ENCODE data around the gene CLCA1.

- no peak for TF ChIP-seq CTCF (IDR thresholded peaks at IDR 0.05)
- no peak for TF ChIP-seq POLR2AphosphoS5 (IDR thresholded peaks at IDR 0.05)
- no peak for TF ChIP-seq POLR2A (IDR thresholded peaks at IDR 0.05)
Measured at GRCh38 chr1:86516335-86516734, 47.6 kb downstream of the CLCA1 start.
